GM19035 (cell line): Measurements from ENCODE around the gene PCDH12.
"Not testable (repeated sequence)": the region's sequence is repeated elsewhere in the genome, so short reads cannot be mapped to it uniquely, and the experiment has no call there.

ENCODE experiments used
- ATAC-seq: cut with Tn5 transposase; IDR thresholded peaks from one replicate; pipeline ENCODE4 v1.9.1; 2021; ENCODE audit not compliant: unreplicated experiment

The PCDH12 gene

GRCh38 chr5:141941307-141941706, 16.7 kb downstream of the PCDH12 start:
- ATAC-seq, result no peak

- no peak for ATAC-seq
Observed at GRCh38 chr5:141940695-141941271, 17.2 kb downstream of the PCDH12 start.

GRCh38 chr5:141935538-141935937, 22.5 kb downstream of the PCDH12 start:
- ATAC-seq, result no peak

GRCh38 chr5:141934099-141934844, 23.7 kb downstream of the PCDH12 start:
- ATAC-seq, result no peak

- ATAC-seq, result no peak
Observed at GRCh38 chr5:141933151-141933550, 24.9 kb downstream of the PCDH12 start.

GRCh38 chr5:141931694-141932093, 26.3 kb downstream of the PCDH12 start:
- no peak for ATAC-seq

GRCh38 chr5:141929398-141930058, 28.5 kb downstream of the PCDH12 start:
- no peak for ATAC-seq

- no peak for ATAC-seq
Observed at GRCh38 chr5:141928051-141928450, 30.0 kb downstream of the PCDH12 start.

- ATAC-seq, result no peak
Observed at GRCh38 chr5:141926434-141926833, 31.6 kb downstream of the PCDH12 start.

- ATAC-seq, result peak; percentile 98
Observed at GRCh38 chr5:141923448-141924313, 34.3 kb downstream of the PCDH12 start, which contains the start of gene DELE1. Gene DELE1 (plus strand): TSS chr5:141923871. CDS start chr5:141923942, 71 bp downstream.

GRCh38 chr5:141922827-141923447, 35.1 kb downstream of the PCDH12 start:
- ATAC-seq, result not testable (repeated sequence)

- no peak for ATAC-seq
Observed at GRCh38 chr5:141920771-141921170, 37.2 kb downstream of the PCDH12 start.

- no peak for ATAC-seq
Observed at GRCh38 chr5:141919218-141920119, 38.5 kb downstream of the PCDH12 start.

- ATAC-seq, result no peak
Observed at GRCh38 chr5:141917760-141918159, 40.2 kb downstream of the PCDH12 start.

- no peak for ATAC-seq
Observed at GRCh38 chr5:141916522-141916921, 41.5 kb downstream of the PCDH12 start.

- ATAC-seq, result no peak
Observed at GRCh38 chr5:141915881-141916336, 42.1 kb downstream of the PCDH12 start.

- no peak for ATAC-seq
Observed at GRCh38 chr5:141914797-141915196, 43.2 kb downstream of the PCDH12 start.

- ATAC-seq, result peak; percentile 72
Observed at GRCh38 chr5:141914199-141914743, 43.7 kb downstream of the PCDH12 start.

- no peak for ATAC-seq
Observed at GRCh38 chr5:141913560-141914198, 44.3 kb downstream of the PCDH12 start.
